ENCODE data around the gene SH3D19.

SH3D19 gene

DNA sequence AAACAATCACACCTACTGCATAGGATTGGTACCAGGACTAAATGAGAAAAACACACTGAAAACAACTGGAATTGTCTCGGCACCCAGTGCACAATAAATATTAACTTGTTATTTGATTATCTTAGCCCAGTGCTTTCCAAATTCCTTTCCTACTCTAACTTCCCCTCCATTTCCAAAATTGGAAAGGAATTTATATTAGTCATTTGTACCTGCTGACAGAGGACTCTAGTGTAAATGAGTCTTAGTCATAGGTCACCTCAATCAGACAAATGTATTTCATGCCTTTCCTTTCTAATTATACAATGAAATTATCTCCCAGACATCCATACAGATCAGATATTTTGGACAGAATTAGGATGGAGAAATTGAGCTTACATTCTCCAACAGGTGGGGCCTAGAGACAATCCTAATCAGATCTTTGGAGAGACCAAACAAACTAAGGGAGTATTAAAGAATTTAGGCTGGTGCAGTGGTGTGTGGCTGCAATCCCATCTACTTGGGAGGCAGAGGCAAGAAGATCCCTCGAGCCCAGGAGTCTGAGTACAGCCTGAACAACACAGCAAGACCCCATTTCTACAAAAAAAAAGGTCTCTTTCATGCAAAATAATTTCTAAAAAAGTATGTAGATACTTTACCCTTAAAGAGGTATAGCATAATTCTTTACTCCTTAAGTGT lies 10.1 kb downstream of the SH3D19 start:
- in situ Hi-C loops (cut with HindIII; ENCODE audit: low sequenced_read_pairs) = no loop called here
- no peak overlapping the region for H3K4me3 ChIP-seq (ENCODE audit: low read depth, low read length)
- TF ChIP-seq CTCF (IDR thresholded peaks at IDR 0.05; ENCODE audit: low read depth, low read length) = no peak
- DNase-seq (ENCODE audit: low read depth, low spot score) = peak; percentile 12

DNA sequence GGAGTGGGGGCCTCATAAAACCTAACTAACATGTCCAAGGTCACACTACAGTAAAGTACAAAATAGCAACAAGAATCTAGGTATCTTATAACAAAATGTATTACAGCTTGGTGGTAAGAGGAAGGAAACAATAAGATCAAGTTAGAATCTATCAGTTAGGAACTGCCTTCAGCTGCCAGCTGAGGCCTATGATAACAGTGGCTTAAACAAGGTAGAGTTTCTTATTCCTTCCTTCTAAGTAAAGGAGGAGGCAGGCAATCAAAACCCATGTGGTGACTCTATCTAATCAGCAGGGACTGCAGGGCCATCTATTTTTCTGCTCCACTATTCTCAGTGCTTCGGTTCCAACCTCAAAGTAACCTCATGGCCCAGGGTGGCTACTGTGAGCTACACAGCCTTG lies 10.9 kb downstream of the SH3D19 start:
- in situ Hi-C loops (cut with HindIII; ENCODE audit: low sequenced_read_pairs) = no loop called here
- TF ChIP-seq CTCF (IDR thresholded peaks at IDR 0.05; ENCODE audit: low read depth, low read length) = no peak
- no peak for DNase-seq (ENCODE audit: low read depth, low spot score)
- H3K4me3 ChIP-seq (ENCODE audit: low read depth, low read length) = no peak overlapping the region

GRCh38 chr4:151314010-151314355 lies 11.4 kb downstream of the SH3D19 start:
- H3K4me3 ChIP-seq (ENCODE audit: low read depth, low read length) = no peak overlapping the region
- in situ Hi-C loops (cut with HindIII; ENCODE audit: low sequenced_read_pairs) = no loop called here
- no peak for DNase-seq (ENCODE audit: low read depth, low spot score)
- TF ChIP-seq CTCF (IDR thresholded peaks at IDR 0.05; ENCODE audit: low read depth, low read length) = no peak

- H3K4me3 ChIP-seq (ENCODE audit: low read depth, low read length) = no peak overlapping the region
- DNase-seq (ENCODE audit: low read depth, low spot score) = no peak
- in situ Hi-C loops (cut with HindIII; ENCODE audit: low sequenced_read_pairs) = no loop called here
- no peak for TF ChIP-seq CTCF (IDR thresholded peaks at IDR 0.05; ENCODE audit: low read depth, low read length)
Observed at GRCh38 chr4:151313306-151314009, 11.9 kb downstream of the SH3D19 start.

- TF ChIP-seq CTCF (IDR thresholded peaks at IDR 0.05; ENCODE audit: low read depth, low read length) = no peak
- DNase-seq (ENCODE audit: low read depth, low spot score) = no peak
- in situ Hi-C loops (cut with HindIII; ENCODE audit: low sequenced_read_pairs) = no loop called here
- no peak overlapping the region for H3K4me3 ChIP-seq (ENCODE audit: low read depth, low read length)
Observed at GRCh38 chr4:151310124-151310728, 15.2 kb downstream of the SH3D19 start.

DNA sequence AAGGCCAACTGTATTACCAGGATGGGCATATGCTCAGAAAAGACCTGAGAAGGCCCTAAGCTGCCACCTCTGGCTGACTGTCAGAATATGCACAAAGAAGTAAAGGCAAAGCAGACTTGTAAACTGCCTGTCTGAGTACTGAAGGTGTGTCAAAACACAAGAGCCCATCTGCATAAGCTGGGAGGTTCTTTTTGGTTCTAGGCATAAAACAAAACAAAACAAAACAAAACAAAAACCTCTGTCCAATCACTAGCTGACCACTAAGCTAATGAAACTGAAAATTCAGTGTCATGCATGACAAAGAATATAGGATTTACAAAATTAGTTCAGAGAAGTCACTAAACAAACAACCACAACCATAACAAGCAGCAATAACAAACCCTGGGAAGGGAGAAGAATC lies 20.6 kb downstream of the SH3D19 start:
- DNase-seq (ENCODE audit: low read depth, low spot score) = peak; percentile 21
- H3K4me3 ChIP-seq (ENCODE audit: low read depth, low read length) = no peak overlapping the region
- in situ Hi-C loops (cut with HindIII; ENCODE audit: low sequenced_read_pairs) = no loop called here
- TF ChIP-seq CTCF (IDR thresholded peaks at IDR 0.05; ENCODE audit: low read depth, low read length) = no peak
